Hematopoietic multipotent progenitor cell treated with erythropoietin and hydrocortisone succinate and interleukin-3 and kit ligand, for 8 days (in vitro differentiated cells): ENCODE results near the gene ZC3H7A.

Experiments used
- DNase-seq: peaks from one replicate; pipeline ENCODE4 v3.0.0-alpha.2; 2015

ZC3H7A gene

GRCh38 chr16:11768849-11769248 is 28.2 kb downstream of the ZC3H7A start:
- DNase-seq = no peak

GRCh38 chr16:11762431-11762830 is 34.6 kb downstream of the ZC3H7A start:
- no peak for DNase-seq

GRCh38 chr16:11759997-11760396 is 37.1 kb downstream of the ZC3H7A start:
- DNase-seq = no peak

- DNase-seq = no peak
Measured at GRCh38 chr16:11759163-11759834, 37.8 kb downstream of the ZC3H7A start.

- DNase-seq = no peak
Measured at GRCh38 chr16:11757671-11758545, 39.1 kb downstream of the ZC3H7A start.

- DNase-seq = no peak
Measured at GRCh38 chr16:11756248-11756647, 40.8 kb downstream of the ZC3H7A start.

GRCh38 chr16:11755022-11755760 is 41.9 kb downstream of the ZC3H7A start:
- no peak for DNase-seq

GRCh38 chr16:11752856-11753255 is 44.2 kb downstream of the ZC3H7A start:
- DNase-seq = no peak

- no peak for DNase-seq
Measured at GRCh38 chr16:11750056-11750455, 47.0 kb downstream of the ZC3H7A start.

- DNase-seq = no peak
Measured at GRCh38 chr16:11748404-11749254, 48.4 kb downstream of the ZC3H7A start.

GRCh38 chr16:11747949-11748403 is 49.1 kb downstream of the ZC3H7A start:
- no peak for DNase-seq

- DNase-seq = no peak
Measured at GRCh38 chr16:11744075-11744470, 53.0 kb downstream of the ZC3H7A start.

GRCh38 chr16:11743308-11744074 is 53.6 kb downstream of the ZC3H7A start:
- DNase-seq = peak; percentile 47

- DNase-seq = peak; percentile 95
Measured at GRCh38 chr16:11742536-11743307, 54.3 kb downstream of the ZC3H7A start, which contains the start of gene TXNDC11. Gene TXNDC11, minus strand, starts transcription at chr16:11742857. Its CDS starts 127 bp downstream, at chr16:11742730.

- peak; percentile 30 for DNase-seq
Measured at GRCh38 chr16:11742093-11742535, 54.9 kb downstream of the ZC3H7A start.

GRCh38 chr16:11740567-11740966 is 56.5 kb downstream of the ZC3H7A start:
- DNase-seq = no peak

- DNase-seq = no peak
Measured at GRCh38 chr16:11738742-11739544, 58.1 kb downstream of the ZC3H7A start.

GRCh38 chr16:11737713-11738112 is 59.3 kb downstream of the ZC3H7A start:
- no peak for DNase-seq

- DNase-seq = no peak
Measured at GRCh38 chr16:11736903-11737302, 60.2 kb downstream of the ZC3H7A start.

GRCh38 chr16:11735787-11736186 is 61.3 kb downstream of the ZC3H7A start:
- no peak for DNase-seq
